ENCODE data around the gene RAB39B. TPM values are rescaled to one million over a fixed set of nuclear protein-coding genes. Genes with fewer than 3 reads are reported as not detected.

The RAB39B gene
- polyA plus RNA-seq, 1 donor, result 0.40 TPM

DNA sequence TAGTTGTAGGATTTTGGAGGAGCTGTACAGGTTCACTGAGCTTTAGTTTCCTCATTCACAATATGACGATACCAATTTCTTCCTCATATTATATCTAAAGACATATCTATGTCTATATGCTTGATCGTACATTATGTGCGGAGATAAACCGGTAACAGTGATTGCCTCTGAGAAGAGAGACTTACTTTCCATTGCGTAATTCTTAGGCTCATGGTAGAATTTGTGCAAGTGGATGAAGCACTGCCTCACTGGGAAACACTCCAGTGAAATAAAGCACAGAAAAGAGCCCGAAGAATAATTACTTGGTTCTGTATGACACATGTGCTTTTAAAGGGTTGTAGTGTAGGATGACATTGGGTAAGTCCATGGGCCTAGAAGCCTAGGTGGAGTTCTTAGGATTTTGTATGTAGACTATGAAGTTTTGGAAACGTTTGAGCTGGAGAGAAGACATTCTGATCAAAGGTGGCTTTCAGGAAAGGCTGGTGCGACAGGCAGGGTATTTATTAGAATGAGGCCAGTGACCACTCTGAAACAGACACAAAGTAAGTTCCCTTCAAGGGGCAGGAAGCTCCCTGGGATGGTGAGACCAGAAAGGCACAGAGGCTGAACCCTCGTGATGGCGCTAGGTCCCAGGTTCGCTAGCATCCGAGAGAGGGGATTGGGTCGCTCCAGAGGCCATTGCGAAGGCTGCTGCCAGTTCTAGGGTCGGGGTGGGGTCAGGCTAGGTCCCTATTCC lies 48.7 kb downstream of the RAB39B start:
- no peak for DNase-seq

DNA sequence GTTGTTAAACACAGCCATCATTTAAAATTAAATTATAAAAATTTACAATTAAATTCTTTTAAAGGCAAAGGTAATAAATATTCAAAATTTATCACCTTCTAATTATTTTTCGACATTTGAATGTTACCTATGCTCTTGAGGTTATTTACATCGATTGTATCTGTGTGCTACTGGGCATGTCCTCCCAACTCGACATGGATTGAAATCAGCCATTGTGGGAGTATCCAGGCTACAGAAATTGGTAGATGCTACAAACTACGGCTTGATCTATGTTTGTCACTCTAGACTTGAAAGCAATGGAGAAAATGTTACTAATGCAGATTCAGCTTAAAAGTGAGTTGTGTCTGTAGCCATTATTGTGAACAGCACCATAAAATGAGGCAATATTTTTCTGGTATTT lies 50.6 kb downstream of the RAB39B start:
- DNase-seq, result no peak

DNA sequence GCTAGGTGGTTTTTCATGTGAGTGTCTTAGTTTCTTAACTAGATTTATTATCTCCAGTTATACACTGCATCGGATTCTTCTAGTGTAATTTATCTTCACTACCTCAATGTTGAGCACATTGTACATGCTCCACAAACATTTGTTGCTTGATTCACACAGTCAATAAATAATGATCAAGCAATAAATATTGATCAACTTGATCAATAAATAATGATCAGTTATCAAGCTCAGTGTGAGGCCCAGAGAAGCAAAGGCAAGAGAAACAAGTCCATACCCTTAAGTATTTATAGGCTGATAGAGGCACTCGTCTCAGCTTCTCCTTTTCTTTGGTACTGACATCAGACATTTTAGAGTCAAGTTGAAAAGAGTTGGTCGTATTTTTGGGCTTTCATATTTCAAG lies 53.1 kb downstream of the RAB39B start:
- DNase-seq, result no peak

Other genes with a start within 250 kb of the RAB39B start
- gene F8, start 241.8 kb downstream of the RAB39B start, polyA plus RNA-seq (ENCODE audit: insufficient read length), result 5.4 TPM
- gene FUNDC2, start 237.6 kb downstream of the RAB39B start, polyA plus RNA-seq (ENCODE audit: insufficient read length), result 120 TPM
- gene CMC4, start 193.4 kb downstream of the RAB39B start, polyA plus RNA-seq (ENCODE audit: insufficient read length), result 10.5 TPM
- 14.7 TPM for gene MTCP1, start 193.4 kb downstream of the RAB39B start, polyA plus RNA-seq (ENCODE audit: insufficient read length)
- gene BRCC3, start 193.0 kb downstream of the RAB39B start, polyA plus RNA-seq (ENCODE audit: insufficient read length), result 12.1 TPM
- 53.4 TPM for gene VBP1, start 48.0 kb downstream of the RAB39B start, polyA plus RNA-seq (ENCODE audit: insufficient read length)
- 6.4 TPM for gene CLIC2, start 70.1 kb upstream of the RAB39B start, polyA plus RNA-seq (ENCODE audit: insufficient read length)
- not detected for gene F8A2, start 117.6 kb upstream of the RAB39B start, polyA plus RNA-seq (ENCODE audit: insufficient read length)
- 9.0 TPM for gene F8A3, start 194.1 kb upstream of the RAB39B start, polyA plus RNA-seq (ENCODE audit: insufficient read length)